Smooth muscle cell of the pulmonary artery (primary cell): ENCODE measurements around the gene RAB11FIP4. TPM values are rescaled to one million over a fixed set of nuclear protein-coding genes. Genes with fewer than 3 reads are reported as not detected.

ENCODE experiments used
- total RNA-seq: library from RNA; depleted of rRNA; stranded (reverse); fragments of >200 nt; gene quantifications from 2 replicates; pipeline ENCODE4 v1.2.3, GENCODE V29; 2014

The RAB11FIP4 gene, protein sequence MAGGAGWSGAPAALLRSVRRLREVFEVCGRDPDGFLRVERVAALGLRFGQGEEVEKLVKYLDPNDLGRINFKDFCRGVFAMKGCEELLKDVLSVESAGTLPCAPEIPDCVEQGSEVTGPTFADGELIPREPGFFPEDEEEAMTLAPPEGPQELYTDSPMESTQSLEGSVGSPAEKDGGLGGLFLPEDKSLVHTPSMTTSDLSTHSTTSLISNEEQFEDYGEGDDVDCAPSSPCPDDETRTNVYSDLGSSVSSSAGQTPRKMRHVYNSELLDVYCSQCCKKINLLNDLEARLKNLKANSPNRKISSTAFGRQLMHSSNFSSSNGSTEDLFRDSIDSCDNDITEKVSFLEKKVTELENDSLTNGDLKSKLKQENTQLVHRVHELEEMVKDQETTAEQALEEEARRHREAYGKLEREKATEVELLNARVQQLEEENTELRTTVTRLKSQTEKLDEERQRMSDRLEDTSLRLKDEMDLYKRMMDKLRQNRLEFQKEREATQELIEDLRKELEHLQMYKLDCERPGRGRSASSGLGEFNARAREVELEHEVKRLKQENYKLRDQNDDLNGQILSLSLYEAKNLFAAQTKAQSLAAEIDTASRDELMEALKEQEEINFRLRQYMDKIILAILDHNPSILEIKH
- total RNA-seq, result 0.23 and 0.46 TPM in 2 replicates

DNA sequence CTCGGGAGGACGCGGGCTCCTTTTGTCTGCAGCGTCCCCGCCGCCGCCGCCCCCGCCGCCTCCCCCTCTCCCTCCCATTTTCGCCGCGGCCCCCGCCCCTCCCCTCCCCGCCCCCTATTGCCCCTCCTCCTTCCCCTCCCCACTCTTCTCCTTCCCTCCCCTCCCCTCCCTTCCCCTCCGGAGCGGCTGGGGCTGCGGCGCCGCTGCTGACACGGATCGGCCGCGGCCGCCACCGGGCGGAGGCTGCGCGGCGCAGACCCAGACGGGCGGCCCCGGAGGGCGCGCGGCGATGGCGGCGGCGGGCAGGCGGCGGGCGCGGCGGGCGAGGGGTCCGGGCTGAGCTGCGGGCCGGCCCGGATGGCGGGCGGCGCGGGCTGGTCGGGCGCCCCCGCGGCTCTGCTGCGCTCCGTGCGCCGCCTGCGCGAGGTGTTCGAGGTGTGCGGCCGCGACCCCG is at the start of gene RAB11FIP4:
Gene RAB11FIP4 (plus strand): TSS at position 180 of the 454 bp plus-strand sequence. CDS start 178 bp downstream, at position 358.

Other genes with a start within 250 kb of the RAB11FIP4 start
- 0.26 and 0.30 TPM in 2 replicates for gene OMG, start 94.4 kb upstream of the RAB11FIP4 start, total RNA-seq
- 0.07 and 0.13 TPM in 2 replicates for gene EVI2B, start 77.6 kb upstream of the RAB11FIP4 start, total RNA-seq
- gene EVI2A, start 70.1 kb upstream of the RAB11FIP4 start, total RNA-seq, result 1.4 and 2.5 TPM in 2 replicates